ACHN (cell line): ENCODE results near the gene MDFIC.

Experiments used
- DNase-seq: peaks from one replicate; pipeline ENCODE4 v3.0.0-alpha.2; 2015
- in situ Hi-C: cut with HindIII; loops from 2 replicates; pipeline ENCODE4 v1.10.0; 2017; ENCODE audit warnings: low sequenced_read_pairs, low pct_ligation_motif_present, low pct_unique_long_range_greater_than_20kb

The MDFIC gene

GRCh38 chr7:115014794-115015193 lies 92.9 kb downstream of the MDFIC start:
- in situ Hi-C loops: no loop called here
- DNase-seq: no peak

GRCh38 chr7:115015619-115016018 lies 93.7 kb downstream of the MDFIC start:
- in situ Hi-C loops: no loop called here
- DNase-seq: no peak

GRCh38 chr7:115019882-115020605 lies 98.2 kb downstream of the MDFIC start:
- in situ Hi-C loops: no loop called here

GRCh38 chr7:115023219-115023618 lies 101.3 kb downstream of the MDFIC start:
- DNase-seq: no peak
- in situ Hi-C loops: no loop called here

More at GRCh38 chr7:115019882-115020605, 98.2 kb downstream of the MDFIC start:
- DNase-seq: no peak

- DNase-seq: no peak
- in situ Hi-C loops: no loop called here
Measured at GRCh38 chr7:115024276-115024675, 102.4 kb downstream of the MDFIC start.

- no peak for DNase-seq
- in situ Hi-C loops: no loop called here
Measured at GRCh38 chr7:115032715-115033703, 111.1 kb downstream of the MDFIC start.

- in situ Hi-C loops: no loop called here
- DNase-seq: no peak
Measured at GRCh38 chr7:115033917-115034459, 112.1 kb downstream of the MDFIC start.

- DNase-seq: no peak
- in situ Hi-C loops: no loop called here
Measured at GRCh38 chr7:115034515-115034914, 112.6 kb downstream of the MDFIC start.

GRCh38 chr7:115037128-115037802 lies 115.4 kb downstream of the MDFIC start:
- in situ Hi-C loops: no loop called here
- no peak for DNase-seq

- in situ Hi-C loops: no loop called here
- DNase-seq: no peak
Measured at GRCh38 chr7:115038158-115038557, 116.3 kb downstream of the MDFIC start.

- DNase-seq: no peak
- in situ Hi-C loops: no loop called here
Measured at GRCh38 chr7:115040057-115040456, 118.2 kb downstream of the MDFIC start.

- no peak for DNase-seq
- in situ Hi-C loops: no loop called here
Measured at GRCh38 chr7:115040495-115040894, 118.6 kb downstream of the MDFIC start.

- in situ Hi-C loops: no loop called here
- DNase-seq: no peak
Measured at GRCh38 chr7:115042596-115042995, 120.7 kb downstream of the MDFIC start.

GRCh38 chr7:115043605-115044004 lies 121.7 kb downstream of the MDFIC start:
- no peak for DNase-seq
- in situ Hi-C loops: no loop called here

- in situ Hi-C loops: no loop called here
- no peak for DNase-seq
Measured at GRCh38 chr7:115044224-115044623, 122.3 kb downstream of the MDFIC start.

- in situ Hi-C loops: no loop called here
- no peak for DNase-seq
Measured at GRCh38 chr7:115047958-115048720, 126.2 kb downstream of the MDFIC start.

- DNase-seq: no peak
- in situ Hi-C loops: no loop called here
Measured at GRCh38 chr7:115052706-115053105, 130.8 kb downstream of the MDFIC start.

GRCh38 chr7:115054478-115055065 lies 132.7 kb downstream of the MDFIC start:
- DNase-seq: no peak
- in situ Hi-C loops: no loop called here
